ENCODE data around the gene ATAD1.

DNA sequence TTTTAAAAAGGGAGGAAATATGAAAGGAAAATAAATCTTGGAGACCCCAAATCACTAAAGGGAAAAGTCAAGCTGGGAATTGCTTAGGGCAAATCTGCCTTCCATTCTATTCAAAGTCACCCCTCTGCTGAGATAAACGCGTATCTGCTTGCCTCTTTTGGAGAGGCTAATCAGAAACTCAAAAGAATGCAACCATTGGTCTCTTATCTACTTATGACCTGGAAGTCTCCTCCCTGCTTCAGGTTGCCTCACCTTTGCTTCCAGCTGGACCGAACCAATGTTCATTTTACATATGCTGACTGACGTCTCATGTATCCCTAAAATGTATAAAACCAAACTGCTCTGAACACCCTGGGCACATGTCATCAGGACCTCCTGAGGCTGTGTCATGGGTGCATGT is 14.7 kb downstream of the ATAD1 start:
- TF ChIP-seq, protein P1, sequence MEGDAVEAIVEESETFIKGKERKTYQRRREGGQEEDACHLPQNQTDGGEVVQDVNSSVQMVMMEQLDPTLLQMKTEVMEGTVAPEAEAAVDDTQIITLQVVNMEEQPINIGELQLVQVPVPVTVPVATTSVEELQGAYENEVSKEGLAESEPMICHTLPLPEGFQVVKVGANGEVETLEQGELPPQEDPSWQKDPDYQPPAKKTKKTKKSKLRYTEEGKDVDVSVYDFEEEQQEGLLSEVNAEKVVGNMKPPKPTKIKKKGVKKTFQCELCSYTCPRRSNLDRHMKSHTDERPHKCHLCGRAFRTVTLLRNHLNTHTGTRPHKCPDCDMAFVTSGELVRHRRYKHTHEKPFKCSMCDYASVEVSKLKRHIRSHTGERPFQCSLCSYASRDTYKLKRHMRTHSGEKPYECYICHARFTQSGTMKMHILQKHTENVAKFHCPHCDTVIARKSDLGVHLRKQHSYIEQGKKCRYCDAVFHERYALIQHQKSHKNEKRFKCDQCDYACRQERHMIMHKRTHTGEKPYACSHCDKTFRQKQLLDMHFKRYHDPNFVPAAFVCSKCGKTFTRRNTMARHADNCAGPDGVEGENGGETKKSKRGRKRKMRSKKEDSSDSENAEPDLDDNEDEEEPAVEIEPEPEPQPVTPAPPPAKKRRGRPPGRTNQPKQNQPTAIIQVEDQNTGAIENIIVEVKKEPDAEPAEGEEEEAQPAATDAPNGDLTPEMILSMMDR (IDR thresholded peaks at IDR 0.05) = no peak
- TF ChIP-seq POLR2A (IDR thresholded peaks at IDR 0.05) (no peak), EP300 (IDR thresholded peaks at IDR 0.05) (no peak)
